DMS53 (cell line): ENCODE data around the gene SCEL.
"Not testable (repeated sequence)": the region's sequence is repeated elsewhere in the genome, so short reads cannot be mapped to it uniquely, and the experiment has no call there.

Source experiments
- DNase-seq: peaks from one replicate; lab custom pipeline; 2025; lab: John Stamatoyannopoulos, UW

SCEL gene

GRCh38 chr13:77662301-77662700, 126.8 kb downstream of the SCEL start:
- DNase-seq: not testable (repeated sequence)

- not testable (repeated sequence) for DNase-seq
Observed at GRCh38 chr13:77662831-77663230, 127.3 kb downstream of the SCEL start.

- no peak for DNase-seq
Observed at GRCh38 chr13:77674852-77675251, 139.3 kb downstream of the SCEL start.

- no peak for DNase-seq
Observed at GRCh38 chr13:77678691-77679235, 143.3 kb downstream of the SCEL start.

- no peak for DNase-seq
Observed at GRCh38 chr13:77687799-77688198, 152.3 kb downstream of the SCEL start.

GRCh38 chr13:77691871-77692270, 156.4 kb downstream of the SCEL start:
- DNase-seq: no peak

- DNase-seq: no peak
Observed at GRCh38 chr13:77692746-77693448, 157.4 kb downstream of the SCEL start.

GRCh38 chr13:77693449-77693940, 158.0 kb downstream of the SCEL start:
- no peak for DNase-seq
